Liver (tissue), 3 donors: ENCODE results near the gene COPB2.

Experiments used
- CTCF ChIP-seq: fragments of 150-350 bp; IDR thresholded peaks from 2 replicates; pipeline ENCODE4 v1.5.1; 2017; ENCODE audit warnings: improper control_type of control experiment, low read depth, low read length; ENCODE audit not compliant: missing input control
- GABPA ChIP-seq, 2 donors: IDR thresholded peaks in 1 of 2; conservative IDR thresholded peaks in 1 of 2; 2 replicates each; pipeline ENCODE4 v1.6.1; 2016; ENCODE audit warnings: antibody characterized with exemption in 2 of 2, mild to moderate bottlenecking in 1 of 2, moderate library complexity in 1 of 2
- JUND ChIP-seq, 2 donors: IDR thresholded peaks; 2 replicates each; pipeline ENCODE4 v1.6.1; 2016; ENCODE audit warnings: antibody characterized with exemption in 2 of 2
- MAX ChIP-seq: IDR thresholded peaks from 2 replicates; pipeline ENCODE4 v1.6.1; 2016; ENCODE audit warnings: antibody characterized with exemption
- REST ChIP-seq: IDR thresholded peaks from 2 replicates; pipeline ENCODE4 v1.6.1; 2016; ENCODE audit warnings: antibody characterized with exemption, mild to moderate bottlenecking
- SP1 ChIP-seq: IDR thresholded peaks from 2 replicates; pipeline ENCODE4 v1.6.1; 2018; ENCODE audit warnings: antibody characterized with exemption, mild to moderate bottlenecking
- TAF1 ChIP-seq: conservative IDR thresholded peaks from 2 replicates; pipeline ENCODE4 v1.6.1; 2016; ENCODE audit warnings: antibody characterized with exemption, mild to moderate bottlenecking
- YY1 ChIP-seq: IDR thresholded peaks from 2 replicates; pipeline ENCODE4 v1.6.1; 2016; ENCODE audit warnings: antibody characterized with exemption, mild to moderate bottlenecking
- ZBTB33 ChIP-seq: IDR thresholded peaks from 2 replicates; pipeline ENCODE4 v1.6.1; 2016; ENCODE audit warnings: antibody characterized with exemption
- donor health status: healthy.
- donor health status: healthy.

- no peak for TF ChIP-seq SP1
- TF ChIP-seq REST: no peak
- TF ChIP-seq YY1: no peak
- TF ChIP-seq ZBTB33: no peak
- TF ChIP-seq CTCF: no peak
- no peak for TF ChIP-seq GABPA (IDR thresholded peaks at IDR 0.05 in 1 of 2, conservative IDR thresholded peaks at IDR 0.05 in 1 of 2)
- TF ChIP-seq MAX: no peak
- no peak for TF ChIP-seq JUND (IDR thresholded peaks at IDR 0.05)
- no peak for TF ChIP-seq TAF1
Observed at GRCh38 chr3:139327861-139328260, 61.6 kb downstream of the COPB2 start.
